MCF 10A (cell line): Measurements from ENCODE around the gene CD48. TPM values are rescaled to one million over a fixed set of nuclear protein-coding genes. Genes with fewer than 3 reads are reported as not detected.

ENCODE experiments used
- BruUV-seq: library from RNA; stranded (reverse); fragments of 400-500 nt; replicated peaks from 2 replicates; lab custom pipeline; 2021; lab: Mats Ljungman, UMichigan
- CTCF ChIA-PET: fragments of 300-600 bp; sonication (Branson Sonifier 250); formaldehyde crosslinking; extraction: SDS; loops from one replicate; lab custom pipeline; 2021; ENCODE audit warnings: antibody characterized with exemption, inconsistent platforms; lab: Yijun Ruan, JAX
- POLR2A ChIA-PET: fragments of 300-600, 350-650 bp; sonication (Branson Sonifier 250); formaldehyde crosslinking; extraction: SDS; loops from one replicate; lab custom pipeline; 2020; ENCODE audit warnings: antibody characterized with exemption, inconsistent platforms; lab: Yijun Ruan, JAX
- DNase-seq: peaks from one replicate; pipeline ENCODE4 v3.0.0-alpha.2; 2018; ENCODE audit not compliant: unreplicated experiment
- H3K27ac Mint-ChIP-seq: one replicate; pipeline ENCODE4 v1.8.0; 2022; ENCODE audit warnings: mild to moderate bottlenecking, low read depth, mixed read lengths; ENCODE audit not compliant: unreplicated experiment
- H3K27me3 Mint-ChIP-seq: one replicate; pipeline ENCODE4 v1.8.0; 2022; ENCODE audit warnings: mixed read lengths; ENCODE audit not compliant: insufficient read depth, unreplicated experiment
- H3K36me3 Mint-ChIP-seq: one replicate; pipeline ENCODE4 v1.8.0; 2022; ENCODE audit warnings: mild to moderate bottlenecking, moderate library complexity, mixed read lengths; ENCODE audit not compliant: insufficient read depth, unreplicated experiment
- H3K4me1 Mint-ChIP-seq: one replicate; pipeline ENCODE4 v1.8.0; 2022; ENCODE audit warnings: mixed read lengths; ENCODE audit not compliant: insufficient read depth, unreplicated experiment
- H3K4me3 Mint-ChIP-seq: one replicate; pipeline ENCODE4 v1.8.0; 2022; ENCODE audit warnings: mild to moderate bottlenecking, moderate library complexity, mixed read lengths; ENCODE audit not compliant: unreplicated experiment
- H3K9me3 Mint-ChIP-seq: one replicate; pipeline ENCODE4 v1.8.0; 2022; ENCODE audit warnings: mixed read lengths; ENCODE audit not compliant: unreplicated experiment
- intact Hi-C: fragments of 100-400 bp; cut with micrococcal nuclease; formaldehyde crosslinking; loops from 2 replicates; pipeline ENCODE4 v1.14.1; 2022
- total RNA-seq: library from RNA; stranded (reverse); gene quantifications from 2 replicates; pipeline ENCODE4 v1.2.3, GENCODE V29; 2022
- TF ChIP-seq, protein P1 (sequence below): fragments of 200-600 bp; IDR thresholded peaks from one replicate; pipeline ENCODE4 v1.8.0; 2022; ENCODE audit warnings: antibody characterized with exemption, mild to moderate bottlenecking; ENCODE audit not compliant: unreplicated experiment

The CD48 gene
- total RNA-seq, 1 experiment from 2014 or later = not detected

DNA sequence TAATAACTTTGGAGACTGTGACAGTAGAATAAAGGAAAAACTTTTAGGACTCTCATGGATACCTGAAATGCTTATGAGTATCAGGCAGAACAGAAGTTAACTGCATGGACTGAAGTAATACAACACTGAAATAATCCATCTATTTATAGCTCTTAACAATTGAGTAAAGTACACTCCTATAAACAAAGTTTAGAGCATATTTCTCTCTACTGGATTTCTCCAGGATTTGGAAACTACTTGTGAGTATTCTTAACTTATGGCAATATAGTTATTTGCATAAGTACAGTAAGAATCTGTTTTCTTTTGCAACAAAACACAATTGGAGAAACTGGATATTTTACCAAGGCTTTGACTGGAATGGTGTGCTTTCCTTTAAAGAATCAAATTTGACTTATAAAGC is 9.9 kb upstream of the CD48 start:
- Mint-ChIP-seq H3K9me3 (no peaks in the 10 kb centered on the region), H3K4me1 (peaks cover 6% of the 10 kb centered on the region), H3K27ac (no peak overlapping the region), H3K36me3 (no peaks in the 10 kb centered on the region), H3K4me3 (no peak overlapping the region), H3K27me3 (no peaks in the 10 kb centered on the region)
- TF ChIP-seq, protein P1, sequence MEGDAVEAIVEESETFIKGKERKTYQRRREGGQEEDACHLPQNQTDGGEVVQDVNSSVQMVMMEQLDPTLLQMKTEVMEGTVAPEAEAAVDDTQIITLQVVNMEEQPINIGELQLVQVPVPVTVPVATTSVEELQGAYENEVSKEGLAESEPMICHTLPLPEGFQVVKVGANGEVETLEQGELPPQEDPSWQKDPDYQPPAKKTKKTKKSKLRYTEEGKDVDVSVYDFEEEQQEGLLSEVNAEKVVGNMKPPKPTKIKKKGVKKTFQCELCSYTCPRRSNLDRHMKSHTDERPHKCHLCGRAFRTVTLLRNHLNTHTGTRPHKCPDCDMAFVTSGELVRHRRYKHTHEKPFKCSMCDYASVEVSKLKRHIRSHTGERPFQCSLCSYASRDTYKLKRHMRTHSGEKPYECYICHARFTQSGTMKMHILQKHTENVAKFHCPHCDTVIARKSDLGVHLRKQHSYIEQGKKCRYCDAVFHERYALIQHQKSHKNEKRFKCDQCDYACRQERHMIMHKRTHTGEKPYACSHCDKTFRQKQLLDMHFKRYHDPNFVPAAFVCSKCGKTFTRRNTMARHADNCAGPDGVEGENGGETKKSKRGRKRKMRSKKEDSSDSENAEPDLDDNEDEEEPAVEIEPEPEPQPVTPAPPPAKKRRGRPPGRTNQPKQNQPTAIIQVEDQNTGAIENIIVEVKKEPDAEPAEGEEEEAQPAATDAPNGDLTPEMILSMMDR = no peak
- no peak for DNase-seq
- intact Hi-C loops = no loop called here
- no TSS peak for BruUV-seq
- CTCF ChIA-PET = interaction anchor here (0.8 to 10.7 kb wide), 4 partner anchors 46 to 267 kb away, joined by 3 to 134 read pairs (median 6); no protein-coding TSS in a partner anchor
- POLR2A ChIA-PET = interaction anchor here (1.2 kb wide), 1 partner anchor 231 kb away, joined by 3 read pairs; no protein-coding TSS in a partner anchor

DNA sequence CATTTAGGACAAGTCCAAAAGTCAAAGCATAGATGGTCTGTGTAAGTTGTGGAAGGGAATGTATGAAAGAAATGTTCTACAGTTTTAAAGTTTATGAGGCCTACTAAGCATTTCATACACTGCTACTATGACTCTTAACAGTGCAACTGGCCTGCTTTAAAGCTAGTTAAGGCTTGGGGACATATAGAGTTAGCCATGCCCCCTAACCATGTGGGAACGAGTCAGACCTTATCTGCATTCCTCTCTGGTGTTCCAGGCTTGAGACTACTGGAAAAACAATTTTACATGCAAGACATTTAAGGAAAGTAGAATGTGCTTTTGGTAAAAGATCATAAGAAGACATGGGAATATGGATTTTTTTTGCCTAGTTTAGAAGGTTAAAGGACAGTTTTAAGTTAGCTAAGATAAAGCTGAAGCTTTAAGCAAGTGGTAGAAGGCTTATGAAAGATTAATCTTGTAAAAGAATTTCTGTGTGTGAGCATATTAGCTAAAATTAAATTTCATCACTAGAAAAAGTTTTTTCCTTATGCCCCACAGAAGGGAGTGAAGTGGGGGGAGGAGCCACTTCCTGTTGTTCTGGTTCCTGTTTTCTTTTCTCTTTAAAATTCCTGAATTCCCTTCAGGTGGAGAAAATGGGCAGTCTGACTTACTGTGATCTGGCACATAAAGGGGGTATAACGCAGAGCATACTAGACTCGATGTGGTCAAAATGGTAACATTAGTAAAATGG is 8.9 kb upstream of the CD48 start:
- Mint-ChIP-seq H3K4me3 (no peak overlapping the region), H3K4me1 (peaks cover 6% of the 10 kb centered on the region), H3K27me3 (no peaks in the 10 kb centered on the region), H3K9me3 (no peaks in the 10 kb centered on the region), H3K36me3 (no peaks in the 10 kb centered on the region), H3K27ac (peak overlapping the region; percentile 28)
- peak; percentile 17 for DNase-seq
- TF ChIP-seq, protein P1 = no peak
- POLR2A ChIA-PET = no interaction called here
- CTCF ChIA-PET = interaction anchor here (0.5 to 2.1 kb wide), 7 partner anchors 18 to 269 kb away, joined by 3 to 9 read pairs (median 3); no protein-coding TSS in a partner anchor
- intact Hi-C loops = no loop called here
- no TSS peak for BruUV-seq

DNA sequence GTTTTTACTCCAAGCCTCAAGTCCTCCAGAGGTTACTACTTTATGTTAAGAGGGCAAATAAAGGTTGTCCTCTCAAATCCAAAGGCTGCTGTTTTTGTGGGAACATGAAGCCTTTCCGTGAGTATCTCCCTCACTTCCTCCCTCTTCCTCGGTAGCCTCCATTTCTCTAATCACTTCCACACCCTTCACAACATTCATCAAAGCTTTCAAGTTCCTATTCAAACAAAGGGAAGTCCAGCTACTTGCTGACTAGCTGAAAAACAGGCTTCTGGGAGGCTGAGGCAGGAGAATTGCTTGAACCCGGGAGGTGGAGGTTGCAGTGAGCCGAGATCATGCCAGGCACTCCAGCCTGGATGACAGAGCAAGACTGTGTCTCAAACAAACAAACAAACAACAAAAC is 6.6 kb upstream of the CD48 start:
- Mint-ChIP-seq H3K4me1 (peaks cover 6% of the 10 kb centered on the region), H3K4me3 (no peak overlapping the region), H3K27me3 (peaks cover 4% of the 10 kb centered on the region), H3K27ac (no peak overlapping the region), H3K9me3 (no peaks in the 10 kb centered on the region), H3K36me3 (no peaks in the 10 kb centered on the region)
- no peak for DNase-seq
- intact Hi-C loops = no loop called here
- TF ChIP-seq, protein P1 = no peak
- CTCF ChIA-PET = no interaction called here
- BruUV-seq = no TSS peak
- POLR2A ChIA-PET = no interaction called here

DNA sequence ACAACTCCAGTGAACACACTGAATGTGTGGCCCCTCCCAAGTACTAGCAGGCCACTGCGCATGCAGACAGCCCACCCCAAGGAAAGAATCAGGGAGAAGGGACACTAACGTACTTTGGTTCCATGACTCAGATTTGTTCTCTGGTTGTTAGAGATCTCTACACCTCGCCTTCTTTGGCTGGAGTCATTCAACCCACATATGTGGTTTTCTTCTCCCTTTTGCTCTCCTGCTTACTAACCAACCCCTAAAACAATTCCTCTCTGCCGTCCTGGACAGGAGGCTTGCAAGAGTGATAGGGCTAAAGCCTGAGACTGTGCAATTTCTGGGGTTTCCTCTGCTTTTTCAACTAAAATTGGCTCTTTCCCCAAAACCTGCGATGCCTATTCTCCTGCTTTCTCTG is 5.7 kb upstream of the CD48 start:
- H3K4me3 Mint-ChIP-seq = no peak overlapping the region
- H3K9me3 Mint-ChIP-seq = no peaks in the 10 kb centered on the region
- TF ChIP-seq, protein P1 = no peak
- H3K27me3 Mint-ChIP-seq = peaks cover 10% of the 10 kb centered on the region
- DNase-seq = no peak
- no TSS peak for BruUV-seq
- peaks cover 6% of the 10 kb centered on the region for H3K4me1 Mint-ChIP-seq
- ChIA-PET POLR2A (no interaction called here), CTCF (no interaction called here)
- intact Hi-C loops = no loop called here
- no peak overlapping the region for H3K27ac Mint-ChIP-seq
- H3K36me3 Mint-ChIP-seq = no peaks in the 10 kb centered on the region
